ENCODE measurements around the gene ADAM19.

Gene ADAM19

GRCh38 chr5:157594675-157595459 lies 19.3 kb upstream of the ADAM19 start:
- DNase-seq: no peak

- DNase-seq: no peak
These were observed 18.7 kb upstream of the ADAM19 start for GRCh38 chr5:157594257-157594656.

GRCh38 chr5:157593052-157593757 lies 17.6 kb upstream of the ADAM19 start:
- DNase-seq: no peak

GRCh38 chr5:157592594-157592993 lies 17.0 kb upstream of the ADAM19 start:
- no peak for DNase-seq

- no peak for DNase-seq
These were observed 14.9 kb upstream of the ADAM19 start for GRCh38 chr5:157590478-157590877.

- DNase-seq: no peak
These were observed 9.1 kb upstream of the ADAM19 start for GRCh38 chr5:157584628-157585027.

- DNase-seq: no peak
These were observed 7.4 kb upstream of the ADAM19 start for GRCh38 chr5:157582731-157583620.

GRCh38 chr5:157581901-157582300 lies 6.3 kb upstream of the ADAM19 start:
- DNase-seq: no peak

GRCh38 chr5:157578079-157578780 lies 2.7 kb upstream of the ADAM19 start:
- DNase-seq: no peak

- no peak for DNase-seq
These were observed 1.1 kb upstream of the ADAM19 start for GRCh38 chr5:157576678-157577077.

GRCh38 chr5:157574456-157575380 lies 857 bp downstream of the ADAM19 start:
- no peak for DNase-seq

- DNase-seq: no peak
These were observed 4.2 kb downstream of the ADAM19 start for GRCh38 chr5:157571357-157571827.

- DNase-seq: no peak
These were observed 4.9 kb downstream of the ADAM19 start for GRCh38 chr5:157570531-157571200.

- no peak for DNase-seq
These were observed 6.9 kb downstream of the ADAM19 start for GRCh38 chr5:157568720-157569119.

GRCh38 chr5:157568222-157568621 lies 7.4 kb downstream of the ADAM19 start:
- DNase-seq: no peak

- no peak for DNase-seq
These were observed 8.6 kb downstream of the ADAM19 start for GRCh38 chr5:157566902-157567489.

- DNase-seq: peak; percentile 51 to 76
These were observed 11.5 kb downstream of the ADAM19 start for GRCh38 chr5:157563929-157564716.

- no peak for DNase-seq
These were observed 12.1 kb downstream of the ADAM19 start for GRCh38 chr5:157563373-157563928.

GRCh38 chr5:157562111-157562581 lies 13.4 kb downstream of the ADAM19 start:
- DNase-seq: no peak

All from SHP77 (cell line).